ENCODE results near the gene LHFPL4. TPM values are rescaled to one million over a fixed set of nuclear protein-coding genes. Genes with fewer than 3 reads are reported as not detected.

Gene LHFPL4
- total RNA-seq, 1 donor from 2014 or later, result 0.55 TPM

DNA sequence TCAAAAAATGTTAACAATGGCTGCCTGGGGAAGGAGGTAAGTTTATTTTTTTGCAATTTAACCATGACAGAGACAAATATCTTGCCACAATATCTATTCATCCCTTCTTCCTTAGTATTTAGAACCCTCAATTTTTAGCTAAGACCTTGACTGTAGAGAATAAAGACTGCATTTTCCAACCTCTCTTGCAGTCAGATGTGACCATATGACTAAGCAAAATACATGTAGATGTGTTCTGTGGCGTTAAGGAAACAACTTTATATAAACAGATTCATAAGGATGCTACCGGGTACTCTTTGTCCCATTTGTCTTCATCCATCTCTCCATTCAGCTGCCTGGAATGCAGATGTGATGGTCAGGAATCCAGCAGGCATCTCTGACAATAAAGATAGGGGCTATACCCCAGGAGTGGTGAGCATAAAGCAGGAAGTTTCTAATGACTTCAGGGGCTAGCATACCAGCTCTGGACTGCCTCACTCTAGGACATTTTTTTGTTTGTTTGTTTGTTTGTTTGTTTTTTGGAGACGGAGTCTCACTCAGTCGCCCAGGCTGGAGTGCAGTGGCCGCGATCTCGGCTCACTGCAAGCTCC lies 41.1 kb downstream of the LHFPL4 start:
- peaks cover 35% of the 10 kb centered on the region for H3K27me3 Mint-ChIP-seq
- no peaks in the 10 kb centered on the region for H3K36me3 Mint-ChIP-seq (ENCODE audit: insufficient read depth)
- TF ChIP-seq, protein P1, sequence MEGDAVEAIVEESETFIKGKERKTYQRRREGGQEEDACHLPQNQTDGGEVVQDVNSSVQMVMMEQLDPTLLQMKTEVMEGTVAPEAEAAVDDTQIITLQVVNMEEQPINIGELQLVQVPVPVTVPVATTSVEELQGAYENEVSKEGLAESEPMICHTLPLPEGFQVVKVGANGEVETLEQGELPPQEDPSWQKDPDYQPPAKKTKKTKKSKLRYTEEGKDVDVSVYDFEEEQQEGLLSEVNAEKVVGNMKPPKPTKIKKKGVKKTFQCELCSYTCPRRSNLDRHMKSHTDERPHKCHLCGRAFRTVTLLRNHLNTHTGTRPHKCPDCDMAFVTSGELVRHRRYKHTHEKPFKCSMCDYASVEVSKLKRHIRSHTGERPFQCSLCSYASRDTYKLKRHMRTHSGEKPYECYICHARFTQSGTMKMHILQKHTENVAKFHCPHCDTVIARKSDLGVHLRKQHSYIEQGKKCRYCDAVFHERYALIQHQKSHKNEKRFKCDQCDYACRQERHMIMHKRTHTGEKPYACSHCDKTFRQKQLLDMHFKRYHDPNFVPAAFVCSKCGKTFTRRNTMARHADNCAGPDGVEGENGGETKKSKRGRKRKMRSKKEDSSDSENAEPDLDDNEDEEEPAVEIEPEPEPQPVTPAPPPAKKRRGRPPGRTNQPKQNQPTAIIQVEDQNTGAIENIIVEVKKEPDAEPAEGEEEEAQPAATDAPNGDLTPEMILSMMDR (IDR thresholded peaks at IDR 0.05; ENCODE audit: unreplicated experiment), result no peak
- no peaks in the 10 kb centered on the region for H3K9me3 Mint-ChIP-seq (ENCODE audit: low read depth)
- H3K4me1 Mint-ChIP-seq (ENCODE audit: low read depth), result no peaks in the 10 kb centered on the region
- DNase-seq (ENCODE audit: low spot score, unreplicated experiment), result no peak
- no peak overlapping the region for H3K4me3 Mint-ChIP-seq (ENCODE audit: low read depth)
- H3K27ac Mint-ChIP-seq, result no peak overlapping the region

DNA sequence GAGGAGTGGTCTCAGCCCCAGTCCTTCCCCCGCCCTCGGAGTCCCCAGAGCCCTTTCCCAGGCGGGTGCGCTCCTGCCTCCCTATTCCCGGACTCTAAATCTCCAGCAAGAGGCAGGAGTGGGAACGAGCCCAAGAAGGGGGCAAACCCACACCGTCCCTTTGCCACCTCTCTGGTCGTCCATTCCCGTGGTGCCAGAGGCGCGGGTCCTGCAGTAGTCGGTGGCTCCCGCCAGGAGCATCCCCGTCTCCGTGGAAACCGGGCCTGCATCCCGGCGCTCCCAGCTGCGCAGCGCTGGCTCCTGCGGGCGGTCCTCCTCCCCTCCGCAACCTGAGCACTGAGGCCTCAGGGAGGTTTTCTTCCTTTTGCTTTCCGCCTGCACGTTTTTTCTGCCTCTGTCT lies 44.8 kb downstream of the LHFPL4 start:
- H3K9me3 Mint-ChIP-seq (ENCODE audit: low read depth), result no peaks in the 10 kb centered on the region
- H3K36me3 Mint-ChIP-seq (ENCODE audit: insufficient read depth), result no peaks in the 10 kb centered on the region
- H3K27ac Mint-ChIP-seq, result no peak overlapping the region
- H3K4me3 Mint-ChIP-seq (ENCODE audit: low read depth), result no peak overlapping the region
- H3K4me1 Mint-ChIP-seq (ENCODE audit: low read depth), result no peaks in the 10 kb centered on the region
- no peak for DNase-seq (ENCODE audit: low spot score, unreplicated experiment)
- peaks cover 43% of the 10 kb centered on the region for H3K27me3 Mint-ChIP-seq
- TF ChIP-seq, protein P1 (IDR thresholded peaks at IDR 0.05; ENCODE audit: unreplicated experiment), result no peak

DNA sequence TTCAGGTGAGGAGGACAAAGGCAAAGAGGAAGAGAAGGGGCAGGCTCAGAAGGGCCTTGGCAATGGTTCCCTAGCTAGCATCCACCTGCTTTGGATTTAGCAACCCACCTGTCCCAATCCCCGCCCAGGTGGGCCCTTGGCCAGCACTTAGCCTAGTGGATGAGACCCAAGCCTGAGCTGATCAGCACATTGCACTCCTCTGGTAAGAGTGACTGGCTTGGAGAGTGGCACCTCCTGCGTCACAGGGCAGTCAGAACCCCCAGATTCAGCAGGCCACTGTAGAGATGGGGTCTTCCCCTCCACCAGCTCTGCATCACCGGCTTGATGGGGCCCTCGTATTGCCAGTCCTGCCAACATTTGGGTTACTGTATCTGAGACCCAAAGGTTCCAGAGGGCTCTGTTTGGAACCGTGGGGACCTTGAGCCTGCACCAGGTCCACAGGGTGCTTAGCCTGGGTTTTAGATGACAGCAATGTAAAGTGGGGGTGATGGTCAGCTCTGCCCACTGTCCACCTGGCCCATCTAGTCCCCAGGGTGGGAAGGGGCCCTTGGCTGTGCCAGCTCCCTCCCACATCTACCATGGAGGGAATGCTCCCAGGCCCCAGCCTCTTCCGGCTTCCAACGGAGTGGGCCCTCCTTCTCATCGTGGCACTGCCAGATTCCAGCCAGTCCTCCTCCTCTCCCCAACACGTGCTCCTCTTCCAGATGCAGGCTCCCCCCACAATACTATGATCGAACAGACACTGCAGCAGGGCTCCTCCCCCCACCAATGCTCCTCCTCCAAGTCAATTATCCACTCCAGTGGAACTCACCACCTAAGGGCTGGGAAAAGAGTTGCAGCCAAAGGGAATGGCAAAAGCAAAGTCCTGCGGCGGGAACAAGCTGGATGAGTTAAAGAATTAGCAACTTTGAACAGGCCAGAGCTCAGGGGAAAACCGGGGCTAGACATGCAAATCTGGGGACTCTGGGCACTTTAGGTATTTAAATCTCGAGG lies 45.7 kb downstream of the LHFPL4 start:
- peaks cover 40% of the 10 kb centered on the region for H3K27me3 Mint-ChIP-seq
- H3K4me1 Mint-ChIP-seq (ENCODE audit: low read depth), result no peaks in the 10 kb centered on the region
- no peak overlapping the region for H3K27ac Mint-ChIP-seq
- no peak overlapping the region for H3K4me3 Mint-ChIP-seq (ENCODE audit: low read depth)
- no peaks in the 10 kb centered on the region for H3K36me3 Mint-ChIP-seq (ENCODE audit: insufficient read depth)
- no peaks in the 10 kb centered on the region for H3K9me3 Mint-ChIP-seq (ENCODE audit: low read depth)
- TF ChIP-seq, protein P1 (IDR thresholded peaks at IDR 0.05; ENCODE audit: unreplicated experiment), result no peak
- DNase-seq (ENCODE audit: low spot score, unreplicated experiment), result no peak

DNA sequence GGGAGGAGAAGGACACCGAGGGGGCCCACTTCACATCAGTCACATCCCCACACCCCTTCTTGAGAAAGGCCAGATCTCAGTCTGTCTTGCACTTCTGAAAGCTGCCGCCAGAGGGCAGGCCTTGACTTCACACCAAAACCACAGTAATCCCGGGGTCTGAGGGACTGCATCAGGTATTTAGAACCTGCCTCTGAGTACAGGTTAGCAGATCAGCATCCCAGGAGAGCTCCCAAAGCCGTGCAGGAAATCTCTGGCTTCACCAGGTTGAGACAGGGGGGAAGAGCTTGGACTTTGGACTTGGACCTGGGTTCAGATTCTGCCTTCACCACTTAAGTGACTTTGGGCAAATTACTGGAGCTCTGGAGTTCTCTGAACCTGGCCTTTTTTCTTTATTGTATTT lies 50.3 kb downstream of the LHFPL4 start:
- Mint-ChIP-seq H3K36me3 (ENCODE audit: insufficient read depth) (no peaks in the 10 kb centered on the region), H3K4me3 (ENCODE audit: low read depth) (no peak overlapping the region), H3K9me3 (ENCODE audit: low read depth) (no peaks in the 10 kb centered on the region), H3K27ac (no peak overlapping the region), H3K4me1 (ENCODE audit: low read depth) (peaks cover 3% of the 10 kb centered on the region), H3K27me3 (peaks cover 55% of the 10 kb centered on the region)
- peak; percentile 79 for DNase-seq (ENCODE audit: low spot score, unreplicated experiment)
- TF ChIP-seq, protein P1 (IDR thresholded peaks at IDR 0.05; ENCODE audit: unreplicated experiment), result peak; percentile 84

DNA sequence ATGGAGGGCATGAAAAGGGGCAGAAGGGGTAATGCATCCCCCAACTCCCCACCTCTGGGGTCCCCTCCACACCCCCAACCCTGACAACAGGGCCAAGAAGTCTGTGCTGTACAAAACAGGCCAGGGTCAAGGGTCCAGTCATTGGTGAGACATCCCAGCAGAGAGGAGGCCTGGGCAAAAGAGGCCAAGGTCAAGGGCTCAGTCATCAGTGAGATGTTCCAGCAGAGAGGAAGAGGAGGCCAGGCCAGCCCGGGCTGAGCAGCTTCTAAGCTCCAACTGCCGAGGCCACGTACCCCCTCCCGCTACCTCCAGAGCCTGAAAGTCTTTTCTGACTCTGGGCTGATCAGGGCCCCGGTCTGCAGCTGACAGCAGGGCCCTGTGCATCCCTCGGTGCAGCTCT lies 52.4 kb downstream of the LHFPL4 start:
- H3K9me3 Mint-ChIP-seq (ENCODE audit: low read depth), result no peaks in the 10 kb centered on the region
- no peaks in the 10 kb centered on the region for H3K36me3 Mint-ChIP-seq (ENCODE audit: insufficient read depth)
- DNase-seq (ENCODE audit: low spot score, unreplicated experiment), result no peak
- no peak overlapping the region for H3K4me3 Mint-ChIP-seq (ENCODE audit: low read depth)
- peaks cover 54% of the 10 kb centered on the region for H3K27me3 Mint-ChIP-seq
- peaks cover 3% of the 10 kb centered on the region for H3K4me1 Mint-ChIP-seq (ENCODE audit: low read depth)
- H3K27ac Mint-ChIP-seq, result no peak overlapping the region
- TF ChIP-seq, protein P1 (IDR thresholded peaks at IDR 0.05; ENCODE audit: unreplicated experiment), result no peak
